GM12865 (cell line): ENCODE measurements around the gene TOM1.

Experiments
- DNase-seq: peaks from one replicate; pipeline ENCODE4 v3.0.0; 2010; ENCODE audit warnings: low read depth
- H3K4me3 ChIP-seq: 2 replicates; pipeline ENCODE4 v1.5.1; 2011; ENCODE audit warnings: mild to moderate bottlenecking, low read depth, low read length, control low read depth
- TF ChIP-seq, protein P1 (sequence below): IDR thresholded peaks from 2 replicates; pipeline ENCODE4 v1.5.1; 2011; ENCODE audit warnings: low read length, control low read depth, low read depth, inconsistent platforms; ENCODE audit not compliant: insufficient read depth; ENCODE audit errors: missing control alignments

The TOM1 gene

DNA sequence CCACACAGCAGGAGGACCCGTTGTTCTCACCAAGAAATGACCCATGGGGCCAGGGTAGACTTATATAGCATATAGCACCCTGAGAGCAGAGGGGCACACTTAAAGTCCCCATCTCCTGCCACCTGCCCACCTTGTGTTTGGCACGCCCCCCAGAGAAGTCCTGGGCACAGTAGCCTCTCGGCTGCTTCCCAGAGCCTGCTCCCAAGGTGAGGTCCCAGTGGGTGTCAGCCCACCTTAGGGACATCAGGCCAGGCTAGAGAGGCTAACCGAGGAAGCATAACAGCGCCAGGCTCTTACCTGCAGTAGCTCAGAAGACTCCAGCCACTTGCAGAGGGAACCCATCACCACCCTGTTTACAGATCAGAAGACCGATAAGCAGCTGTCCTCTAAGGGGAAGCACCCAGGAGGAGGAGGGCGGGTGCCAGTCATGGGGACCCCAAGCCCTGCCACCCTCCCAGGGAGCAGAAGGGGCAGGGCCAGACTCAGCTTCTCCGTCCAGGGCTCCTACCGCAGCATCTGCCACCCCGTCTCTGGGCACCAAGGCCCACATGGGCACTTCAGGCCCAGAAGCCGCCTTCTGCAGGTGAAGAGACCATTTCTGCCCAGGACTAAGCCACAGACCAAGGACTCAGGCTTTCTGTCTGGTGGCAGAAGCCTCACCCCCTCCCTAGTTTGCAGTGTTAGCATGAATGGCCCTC, 46.3 kb downstream of the TOM1 start:
- H3K4me3 ChIP-seq, result no peak overlapping the region
- no peak for DNase-seq
- TF ChIP-seq, protein P1, sequence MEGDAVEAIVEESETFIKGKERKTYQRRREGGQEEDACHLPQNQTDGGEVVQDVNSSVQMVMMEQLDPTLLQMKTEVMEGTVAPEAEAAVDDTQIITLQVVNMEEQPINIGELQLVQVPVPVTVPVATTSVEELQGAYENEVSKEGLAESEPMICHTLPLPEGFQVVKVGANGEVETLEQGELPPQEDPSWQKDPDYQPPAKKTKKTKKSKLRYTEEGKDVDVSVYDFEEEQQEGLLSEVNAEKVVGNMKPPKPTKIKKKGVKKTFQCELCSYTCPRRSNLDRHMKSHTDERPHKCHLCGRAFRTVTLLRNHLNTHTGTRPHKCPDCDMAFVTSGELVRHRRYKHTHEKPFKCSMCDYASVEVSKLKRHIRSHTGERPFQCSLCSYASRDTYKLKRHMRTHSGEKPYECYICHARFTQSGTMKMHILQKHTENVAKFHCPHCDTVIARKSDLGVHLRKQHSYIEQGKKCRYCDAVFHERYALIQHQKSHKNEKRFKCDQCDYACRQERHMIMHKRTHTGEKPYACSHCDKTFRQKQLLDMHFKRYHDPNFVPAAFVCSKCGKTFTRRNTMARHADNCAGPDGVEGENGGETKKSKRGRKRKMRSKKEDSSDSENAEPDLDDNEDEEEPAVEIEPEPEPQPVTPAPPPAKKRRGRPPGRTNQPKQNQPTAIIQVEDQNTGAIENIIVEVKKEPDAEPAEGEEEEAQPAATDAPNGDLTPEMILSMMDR, result no peak

DNA sequence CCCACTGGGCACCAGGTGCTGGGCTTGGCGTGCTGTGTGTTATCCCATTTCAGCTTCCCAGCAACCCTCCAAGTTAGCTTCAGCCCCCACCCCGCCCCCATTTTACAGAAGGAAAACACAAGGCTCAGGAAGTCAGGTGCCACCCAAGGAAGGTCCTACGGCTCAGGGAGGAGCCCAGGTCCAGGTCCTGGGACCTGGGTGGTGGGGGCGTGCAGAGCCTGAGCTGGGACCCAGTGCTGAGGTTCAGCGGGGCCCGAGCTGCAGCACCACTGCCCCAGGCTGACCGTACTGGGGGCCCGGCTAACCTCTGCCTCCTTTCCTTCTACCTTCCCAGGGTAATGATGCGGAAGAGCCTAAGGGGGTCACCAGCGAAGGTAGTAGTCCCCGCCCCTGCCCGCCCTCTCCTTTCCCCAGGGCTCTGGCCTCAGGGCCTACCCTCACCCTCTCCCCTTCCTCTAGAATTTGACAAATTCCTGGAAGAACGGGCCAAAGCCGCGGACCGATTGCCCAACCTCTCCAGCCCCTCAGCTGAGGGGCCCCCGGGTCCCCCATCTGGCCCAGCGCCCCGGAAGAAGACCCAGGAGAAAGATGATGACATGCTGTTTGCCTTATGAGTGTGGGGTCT, 47.0 kb downstream of the TOM1 start:
- H3K4me3 ChIP-seq, result no peak overlapping the region
- no peak for DNase-seq
- TF ChIP-seq, protein P1, result no peak

DNA sequence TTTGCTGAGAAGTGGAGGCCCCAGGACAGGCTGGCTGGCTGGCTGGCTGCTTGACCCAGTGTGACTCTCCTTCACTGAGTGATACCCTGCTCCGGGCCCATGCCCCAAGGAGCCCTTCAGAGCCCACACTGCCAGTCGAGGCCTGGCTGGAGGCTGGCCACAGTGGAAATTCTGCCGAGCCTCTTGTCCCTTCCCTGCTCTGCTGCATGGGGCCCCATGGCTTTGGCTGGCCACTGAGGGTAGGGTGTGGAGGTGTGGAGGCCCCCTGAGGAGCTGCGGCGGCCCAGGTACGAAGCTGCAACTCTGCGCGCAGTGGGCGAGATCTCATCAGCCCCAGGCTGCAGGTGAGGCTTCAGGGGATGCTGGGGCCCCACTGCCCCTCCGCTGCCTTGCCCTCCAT, 47.8 kb downstream of the TOM1 start:
- TF ChIP-seq, protein P1, result no peak
- no peak overlapping the region for H3K4me3 ChIP-seq

DNA sequence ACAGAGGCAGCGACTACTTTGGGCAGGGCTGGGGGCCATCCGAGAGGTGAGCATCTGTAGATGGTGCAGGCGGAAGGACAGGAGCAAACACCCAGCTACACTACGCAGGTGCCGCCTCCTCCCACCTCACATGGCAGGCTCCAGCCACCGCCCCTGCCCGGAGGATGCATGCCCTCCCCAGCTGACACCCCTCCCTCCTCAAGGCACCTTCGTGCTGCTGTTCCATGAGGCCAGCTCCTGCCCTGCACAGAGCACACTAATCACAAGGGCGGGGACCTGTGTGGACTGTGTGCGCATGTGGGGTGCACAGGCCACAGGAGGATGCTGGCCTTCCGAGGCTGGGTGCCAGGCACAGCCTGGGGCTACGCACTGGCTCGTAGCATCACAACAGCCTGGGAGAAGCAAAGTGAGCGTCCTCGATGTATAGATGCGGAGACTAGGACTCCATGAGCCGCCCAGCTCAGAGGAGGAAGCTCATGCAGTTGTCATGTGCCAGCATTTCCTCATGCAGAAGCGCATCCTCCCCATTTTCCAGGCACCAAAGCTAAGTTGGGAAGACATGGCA, 48.4 kb downstream of the TOM1 start:
- H3K4me3 ChIP-seq, result no peak overlapping the region
- DNase-seq, result no peak
- TF ChIP-seq, protein P1, result no peak

More for the DNA sequence above, 47.8 kb downstream of the TOM1 start:
- no peak for DNase-seq

DNA sequence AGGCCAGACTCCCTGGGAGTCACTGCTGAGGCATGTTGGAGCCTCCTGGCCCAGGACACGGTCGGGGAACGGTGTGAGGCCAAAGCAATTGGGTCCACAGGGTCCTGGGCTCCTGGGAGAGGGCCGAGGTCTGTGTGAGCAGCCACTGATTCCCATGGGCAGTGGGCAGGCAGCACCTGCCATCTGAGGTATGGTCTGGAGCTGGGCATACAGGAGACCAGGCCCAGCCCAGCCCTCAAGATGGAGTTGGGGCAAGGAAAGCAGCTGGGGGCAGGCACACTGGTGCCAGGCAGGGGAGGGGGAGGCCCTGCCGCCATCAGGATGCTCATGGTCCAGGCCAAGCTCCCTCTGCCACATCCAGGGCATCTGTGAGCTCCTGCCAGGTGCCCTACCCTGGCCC, 49.0 kb downstream of the TOM1 start:
- H3K4me3 ChIP-seq, result no peak overlapping the region
- TF ChIP-seq, protein P1, result no peak
- no peak for DNase-seq

DNA sequence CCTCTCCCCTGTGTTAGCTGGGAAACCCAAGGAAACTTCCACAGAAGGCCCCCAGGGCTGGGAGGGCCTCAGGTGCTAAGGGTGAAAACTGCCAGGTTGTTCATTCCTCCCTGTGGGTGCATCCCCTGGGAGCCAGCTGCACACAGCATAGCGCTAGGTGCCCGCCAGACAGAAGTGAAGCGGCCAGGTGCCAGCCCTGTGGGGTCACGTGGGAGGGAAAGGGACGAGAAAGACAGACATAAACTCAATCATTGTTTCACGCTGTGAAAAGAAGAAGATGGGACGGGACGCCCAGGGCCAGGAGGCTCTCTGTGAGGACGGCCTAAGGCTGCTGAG, 49.6 kb downstream of the TOM1 start:
- TF ChIP-seq, protein P1, result no peak
- no peak for DNase-seq
- no peak overlapping the region for H3K4me3 ChIP-seq
